KG1 (cell line): ENCODE results near the gene PAK4.

ENCODE experiments used
- DNase-seq: peaks from one replicate; lab custom pipeline; 2025; lab: John Stamatoyannopoulos, UW

Gene PAK4

GRCh38 chr19:39146686-39147450 lies 21.3 kb downstream of the PAK4 start:
- no peak for DNase-seq

- no peak for DNase-seq
These were observed 21.9 kb downstream of the PAK4 start for GRCh38 chr19:39147480-39147879.

GRCh38 chr19:39148939-39149529 lies 23.4 kb downstream of the PAK4 start:
- no peak for DNase-seq

DNA sequence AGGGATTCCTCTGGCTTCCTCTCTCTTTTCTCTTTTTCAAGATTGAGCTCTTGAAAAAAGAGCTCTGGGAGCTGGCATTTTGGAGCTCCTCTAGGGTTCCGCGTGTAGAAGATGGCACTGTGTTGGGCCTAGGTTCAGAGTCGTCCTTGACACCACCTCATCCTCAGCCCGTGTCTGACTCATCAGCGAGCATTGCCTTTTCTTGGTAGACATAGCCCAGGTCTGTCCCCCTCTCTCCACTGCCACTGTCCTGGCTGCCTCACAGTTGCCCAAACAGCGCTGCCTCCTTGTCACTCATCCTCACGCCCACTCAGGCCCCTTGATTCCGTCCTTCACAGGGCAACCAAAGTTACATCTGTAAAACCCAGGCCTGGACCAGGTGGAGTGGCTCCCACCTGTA lies 24.6 kb downstream of the PAK4 start:
- no peak for DNase-seq

DNA sequence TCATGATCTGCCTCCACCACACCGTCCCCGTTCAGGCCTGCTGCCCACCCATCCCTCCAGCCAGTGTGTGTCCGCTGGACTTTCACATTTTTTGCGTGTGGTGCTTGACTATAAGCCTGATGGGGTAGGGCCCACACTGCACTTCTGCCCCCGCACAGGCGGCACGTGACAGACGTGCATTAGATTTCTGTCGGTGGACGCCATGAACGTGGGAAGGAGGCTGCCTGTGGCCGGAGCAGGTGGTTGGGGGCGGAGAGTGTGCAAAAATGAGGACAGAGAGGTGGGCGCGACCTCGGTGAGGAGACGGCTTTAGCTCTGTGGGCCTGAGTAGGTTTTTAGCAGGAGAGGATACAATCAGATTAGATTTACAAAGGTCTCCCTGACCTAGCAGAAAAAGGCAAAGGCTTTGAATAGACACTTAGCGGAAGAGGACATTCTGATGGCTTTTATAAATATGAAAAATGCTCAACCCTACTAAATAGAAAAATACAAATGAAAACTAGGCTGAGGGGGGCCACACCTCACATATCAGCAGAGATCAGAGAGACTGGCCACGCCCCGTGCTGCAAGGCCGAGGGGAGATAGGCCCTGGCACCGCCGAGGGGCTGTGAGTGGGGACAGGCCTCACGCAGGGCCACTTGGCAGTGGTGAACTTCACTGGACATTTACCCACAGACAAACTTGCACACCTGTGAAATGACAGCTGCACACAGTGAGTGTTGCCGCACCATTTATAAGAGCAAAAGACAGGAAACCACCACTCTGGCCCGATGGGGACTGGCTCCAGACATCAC lies 25.4 kb downstream of the PAK4 start:
- no peak for DNase-seq

GRCh38 chr19:39152066-39152465 lies 26.5 kb downstream of the PAK4 start:
- no peak for DNase-seq

GRCh38 chr19:39154100-39154628 lies 28.6 kb downstream of the PAK4 start:
- no peak for DNase-seq

GRCh38 chr19:39154629-39155100 lies 29.1 kb downstream of the PAK4 start:
- no peak for DNase-seq

- no peak for DNase-seq
These were observed 29.6 kb downstream of the PAK4 start for GRCh38 chr19:39155114-39155700.

GRCh38 chr19:39155741-39156140 lies 30.2 kb downstream of the PAK4 start:
- no peak for DNase-seq

GRCh38 chr19:39156326-39157230 lies 31.0 kb downstream of the PAK4 start:
- DNase-seq = no peak

GRCh38 chr19:39157275-39157996 lies 31.9 kb downstream of the PAK4 start:
- DNase-seq = no peak

DNA sequence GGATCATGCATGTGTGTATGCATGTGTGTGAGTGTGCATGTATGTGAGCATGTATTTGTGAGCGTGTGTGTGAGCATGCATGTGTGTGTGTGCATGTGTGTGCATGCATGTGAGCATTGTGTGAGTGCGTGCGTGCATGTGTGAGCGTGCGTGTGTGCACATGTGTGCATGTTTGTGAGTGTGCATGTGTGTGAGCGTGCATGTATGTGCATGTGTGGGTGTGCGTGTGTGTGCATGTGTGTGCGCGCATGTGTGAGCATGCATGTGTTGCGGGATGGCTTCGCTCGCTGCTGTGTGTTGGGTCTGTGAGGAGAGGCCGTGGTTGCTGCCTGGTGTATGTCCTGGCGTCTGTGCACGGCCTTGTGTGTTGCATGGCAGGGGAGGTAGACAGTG lies 32.4 kb downstream of the PAK4 start:
- no peak for DNase-seq

- no peak for DNase-seq
These were observed 33.2 kb downstream of the PAK4 start for GRCh38 chr19:39158646-39159260.

DNA sequence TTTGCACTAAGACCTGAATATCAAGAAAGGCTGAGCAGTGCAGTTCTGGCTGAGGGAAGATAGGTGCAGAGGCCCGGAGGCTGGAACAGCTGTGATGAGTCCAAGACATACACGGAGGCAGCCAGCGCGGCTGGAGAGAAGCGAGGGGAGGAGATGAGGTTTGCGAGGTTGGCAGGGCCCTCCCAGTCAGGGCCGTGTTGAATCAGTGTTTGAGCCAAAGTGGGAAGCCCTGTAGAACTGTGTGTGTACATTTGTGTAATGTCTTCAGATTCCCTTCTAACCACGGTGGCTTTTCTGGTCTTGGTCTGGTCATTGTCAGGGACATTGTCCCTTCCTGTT lies 34.9 kb downstream of the PAK4 start:
- DNase-seq = no peak

DNA sequence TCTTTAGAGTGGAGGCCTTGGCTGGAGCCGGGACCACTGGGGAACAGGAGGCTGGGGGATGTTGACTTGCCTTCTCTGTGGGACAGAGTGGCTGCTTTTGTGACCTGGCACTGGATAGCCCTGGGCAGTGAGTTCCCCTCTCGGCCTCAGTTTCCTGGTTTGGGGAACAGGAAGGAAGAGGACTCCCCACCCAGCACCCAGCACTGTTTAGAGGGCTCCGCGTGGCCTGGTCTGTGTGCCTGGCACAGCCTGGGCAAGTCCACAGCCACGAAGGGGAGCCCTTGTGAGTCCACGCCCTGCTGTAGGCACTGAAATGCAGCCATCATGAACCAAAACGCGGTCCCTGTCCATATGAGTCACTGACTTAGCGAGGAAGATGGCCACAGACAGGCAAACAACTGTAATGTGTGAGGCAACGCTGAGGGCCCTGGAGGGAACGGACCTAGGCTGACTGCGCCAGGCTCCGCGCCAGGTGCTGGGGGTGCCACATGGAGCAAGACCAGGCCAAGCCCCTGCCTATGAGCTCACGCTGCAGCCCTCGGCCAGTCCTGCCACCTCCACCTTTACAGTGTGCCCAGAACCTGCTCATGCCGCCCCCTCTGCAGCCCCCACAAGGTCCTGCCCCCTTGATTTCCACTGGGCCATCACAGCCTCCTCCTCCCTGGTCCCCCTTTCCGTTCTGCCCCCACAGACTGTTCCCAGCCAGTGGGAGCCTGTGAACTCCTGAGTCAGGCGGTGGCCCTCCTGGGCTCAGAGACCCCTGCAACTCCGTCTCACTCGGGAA lies 35.5 kb downstream of the PAK4 start:
- no peak for DNase-seq

DNA sequence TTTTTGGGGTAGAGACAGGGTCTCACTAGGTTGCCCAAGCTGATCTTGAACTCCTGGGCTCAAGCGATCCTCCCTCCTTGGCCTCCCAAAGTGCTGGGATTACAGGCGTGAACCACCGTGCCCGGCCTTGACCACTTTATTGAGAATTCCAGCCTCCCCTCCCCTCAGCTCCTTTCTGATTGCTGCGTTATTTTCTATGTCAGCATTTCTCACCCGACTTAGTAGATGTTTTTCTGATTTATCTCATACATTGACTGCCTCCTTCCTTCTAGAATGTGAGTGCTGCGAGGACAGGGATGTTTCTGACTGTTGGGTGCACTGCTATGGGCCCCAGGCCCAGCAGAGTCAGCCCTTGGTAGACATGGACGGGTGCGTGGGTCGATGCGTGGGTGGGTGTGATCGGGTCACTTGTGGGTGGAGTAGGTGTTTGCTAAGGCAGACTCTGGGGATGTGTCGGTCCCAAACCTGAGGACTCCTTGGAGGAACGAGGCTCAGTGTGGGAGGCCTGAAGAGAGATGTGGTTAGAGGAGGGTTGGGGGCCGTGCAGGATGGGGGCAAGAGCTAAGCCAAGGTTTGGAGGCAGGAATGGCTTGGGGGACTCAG lies 37.0 kb downstream of the PAK4 start:
- DNase-seq = no peak

DNA sequence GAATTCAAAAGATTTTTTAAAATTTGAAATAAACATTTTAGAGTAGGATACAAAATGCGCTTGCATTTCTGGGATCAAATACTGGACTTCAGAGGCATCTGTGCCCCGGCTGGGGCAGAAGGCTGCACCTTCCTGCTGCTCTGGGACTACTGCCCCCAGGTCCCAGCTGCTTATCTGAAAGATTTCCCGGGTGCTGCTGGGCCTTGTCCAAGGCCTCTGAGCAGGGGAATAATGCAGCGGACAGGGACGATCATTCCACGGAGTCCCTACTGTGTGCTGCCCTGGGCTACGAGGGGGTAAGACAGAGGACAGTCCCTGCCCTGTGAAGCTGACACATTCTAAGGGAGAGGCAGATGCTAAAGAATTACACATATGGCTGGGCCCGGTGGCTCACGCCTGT lies 38.0 kb downstream of the PAK4 start:
- no peak for DNase-seq

DNA sequence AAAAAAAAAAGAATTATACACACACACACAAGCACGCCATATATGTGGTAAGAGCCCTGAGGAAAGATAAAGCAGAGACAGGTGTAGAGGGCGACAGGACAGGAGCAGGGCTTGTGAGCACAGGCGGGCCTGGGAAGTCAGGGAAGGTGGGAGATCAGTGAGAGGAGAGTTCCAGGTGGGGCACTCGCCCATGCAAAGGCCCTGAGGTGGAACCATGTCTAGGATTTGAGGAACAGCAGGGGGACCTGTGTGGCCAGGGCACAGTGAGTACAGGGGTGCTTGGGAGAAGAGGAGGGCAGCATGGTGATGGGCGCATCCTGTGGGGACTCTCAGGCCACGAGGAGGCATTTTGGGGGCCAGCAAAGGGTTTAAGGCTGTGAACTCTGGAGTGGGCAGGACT lies 38.7 kb downstream of the PAK4 start:
- no peak for DNase-seq
